Endothelial cell of umbilical vein (primary cell): Measurements from ENCODE around the gene AKAP8.

Experiments
- EZH2 ChIP-seq: IDR thresholded peaks from 2 replicates; pipeline ENCODE4 v1.6.1; 2012; ENCODE audit warnings: borderline replicate concordance, low read depth, mild to moderate bottlenecking, moderate library complexity, low read length, inconsistent platforms; ENCODE audit not compliant: severe bottlenecking
- POLR2A ChIP-seq: IDR thresholded peaks from 2 replicates; pipeline ENCODE4 v1.6.1; 2012; ENCODE audit warnings: low read depth, mild to moderate bottlenecking, control low read depth, low read length
- POLR2AphosphoS5 ChIP-seq: IDR thresholded peaks from 2 replicates; pipeline ENCODE4 v1.6.1; 2012; ENCODE audit warnings: low read depth, mild to moderate bottlenecking, control low read depth, low read length, moderate library complexity; ENCODE audit not compliant: insufficient read depth
- TF ChIP-seq, protein P1 (sequence below), 2 donors: IDR thresholded peaks; 1 replicate in 1 of 2; 2 replicates in 1 of 2; pipeline ENCODE4 v1.5.1; 2011; ENCODE audit warnings: low read length in 2 of 2, mild to moderate bottlenecking in 2 of 2, moderate library complexity in 2 of 2, control low read depth in 1 of 2, inconsistent platforms in 1 of 2, low read depth in 1 of 2; ENCODE audit not compliant: insufficient read depth in 1 of 2; ENCODE audit errors: extremely low read depth in 1 of 2
- TF ChIP-seq, protein P2 (sequence below): IDR thresholded peaks from 2 replicates; pipeline ENCODE4 v1.6.1; 2011; ENCODE audit not compliant: insufficient read depth, insufficient read length

DNA sequence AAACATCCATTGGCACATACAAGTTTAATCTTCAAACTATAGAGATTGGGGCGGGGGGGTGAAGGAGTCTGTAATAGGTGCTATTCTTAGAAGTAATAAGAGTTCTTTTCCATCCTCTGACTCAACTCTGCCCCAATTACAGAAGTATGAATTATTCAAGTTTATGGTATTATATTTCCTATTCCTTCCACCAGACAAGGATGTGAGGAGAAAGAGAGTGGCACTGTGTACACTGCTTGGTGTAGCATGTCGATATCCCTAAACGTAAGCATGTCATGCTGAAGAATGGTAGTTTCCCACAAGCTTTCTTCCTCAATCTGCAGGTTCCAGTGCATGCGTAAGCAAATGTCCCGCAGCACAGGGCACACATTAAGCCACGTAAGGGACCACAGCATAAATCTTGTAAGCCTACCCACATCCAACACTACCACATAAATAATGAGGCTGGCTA lies 61.3 kb downstream of the AKAP8 start:
- TF ChIP-seq, protein P1, sequence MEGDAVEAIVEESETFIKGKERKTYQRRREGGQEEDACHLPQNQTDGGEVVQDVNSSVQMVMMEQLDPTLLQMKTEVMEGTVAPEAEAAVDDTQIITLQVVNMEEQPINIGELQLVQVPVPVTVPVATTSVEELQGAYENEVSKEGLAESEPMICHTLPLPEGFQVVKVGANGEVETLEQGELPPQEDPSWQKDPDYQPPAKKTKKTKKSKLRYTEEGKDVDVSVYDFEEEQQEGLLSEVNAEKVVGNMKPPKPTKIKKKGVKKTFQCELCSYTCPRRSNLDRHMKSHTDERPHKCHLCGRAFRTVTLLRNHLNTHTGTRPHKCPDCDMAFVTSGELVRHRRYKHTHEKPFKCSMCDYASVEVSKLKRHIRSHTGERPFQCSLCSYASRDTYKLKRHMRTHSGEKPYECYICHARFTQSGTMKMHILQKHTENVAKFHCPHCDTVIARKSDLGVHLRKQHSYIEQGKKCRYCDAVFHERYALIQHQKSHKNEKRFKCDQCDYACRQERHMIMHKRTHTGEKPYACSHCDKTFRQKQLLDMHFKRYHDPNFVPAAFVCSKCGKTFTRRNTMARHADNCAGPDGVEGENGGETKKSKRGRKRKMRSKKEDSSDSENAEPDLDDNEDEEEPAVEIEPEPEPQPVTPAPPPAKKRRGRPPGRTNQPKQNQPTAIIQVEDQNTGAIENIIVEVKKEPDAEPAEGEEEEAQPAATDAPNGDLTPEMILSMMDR (IDR thresholded peaks at IDR 0.05; ENCODE audit: extremely low read depth in 1 of 2, insufficient read depth in 1 of 2, low read depth in 1 of 2, low read length in 2 of 2) = no peak
- TF ChIP-seq, protein P2, sequence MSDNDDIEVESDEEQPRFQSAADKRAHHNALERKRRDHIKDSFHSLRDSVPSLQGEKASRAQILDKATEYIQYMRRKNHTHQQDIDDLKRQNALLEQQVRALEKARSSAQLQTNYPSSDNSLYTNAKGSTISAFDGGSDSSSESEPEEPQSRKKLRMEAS = no peak
- TF ChIP-seq POLR2A (no peak), POLR2AphosphoS5 (no peak), EZH2 (no peak)
